Measurements from ENCODE around the gene ATAD3A. TPM values are rescaled to one million over a fixed set of nuclear protein-coding genes. Genes with fewer than 3 reads are reported as not detected.
"Not testable (repeated sequence)": the region's sequence is repeated elsewhere in the genome, so short reads cannot be mapped to it uniquely, and the experiment has no call there.

ATAD3A gene
- total RNA-seq, 1 donor from 2014 or later, result 21.9 TPM

- intact Hi-C loops (cut with DNase I), result no loop called here
- no peak for DNase-seq (ENCODE audit: extremely low spot score in 2 of 2)
- TF ChIP-seq POLR2A (IDR thresholded peaks at IDR 0.05) (no peak), CTCF (IDR thresholded peaks at IDR 0.05) (no peak), POLR2AphosphoS5 (IDR thresholded peaks at IDR 0.05; ENCODE audit: insufficient read depth in 1 of 2, low read depth in 1 of 2) (no peak)
- Histone ChIP-seq H3K4me3 (no peak overlapping the region), H3K9me3 (no peaks in the 10 kb centered on the region), H3K27me3 (no peaks in the 10 kb centered on the region), H3K4me1 (peaks cover 12% of the 10 kb centered on the region), H3K36me3 (no peaks in the 10 kb centered on the region), H3K27ac (no peak overlapping the region)
Measured at GRCh38 chr1:1554550-1554925, 42.6 kb downstream of the ATAD3A start.

GRCh38 chr1:1554926-1555915 lies 43.3 kb downstream of the ATAD3A start:
- Histone ChIP-seq H3K27ac (no peak overlapping the region), H3K27me3 (no peaks in the 10 kb centered on the region), H3K9me3 (no peaks in the 10 kb centered on the region), H3K36me3 (no peaks in the 10 kb centered on the region), H3K4me3 (no peak overlapping the region), H3K4me1 (peaks cover 11% of the 10 kb centered on the region)
- DNase-seq (ENCODE audit: extremely low spot score in 2 of 2), result no peak
- TF ChIP-seq POLR2AphosphoS5 (IDR thresholded peaks at IDR 0.05; ENCODE audit: insufficient read depth in 1 of 2, low read depth in 1 of 2), result no peak
- no peak for TF ChIP-seq POLR2A (IDR thresholded peaks at IDR 0.05)
- TF ChIP-seq CTCF (IDR thresholded peaks at IDR 0.05), result no peak
- intact Hi-C loops (cut with DNase I), result no loop called here

- peaks cover 0 to 4% of the 10 kb centered on the region in 2 donors for H3K36me3 ChIP-seq
- TF ChIP-seq POLR2A (IDR thresholded peaks at IDR 0.05), result no peak
- no peak for TF ChIP-seq CTCF (IDR thresholded peaks at IDR 0.05)
- TF ChIP-seq POLR2AphosphoS5 (IDR thresholded peaks at IDR 0.05; ENCODE audit: insufficient read depth in 1 of 2, low read depth in 1 of 2), result no peak
- no peak overlapping the region for H3K27ac ChIP-seq
- intact Hi-C loops (cut with DNase I), result no loop called here
- H3K27me3 ChIP-seq, result no peaks in the 10 kb centered on the region
- H3K9me3 ChIP-seq, result no peaks in the 10 kb centered on the region
- H3K4me1 ChIP-seq, result no peaks in the 10 kb centered on the region
- DNase-seq (ENCODE audit: extremely low spot score in 2 of 2), result no peak
- H3K4me3 ChIP-seq, result no peak overlapping the region
Measured at GRCh38 chr1:1556505-1556904, 44.5 kb downstream of the ATAD3A start.

- H3K9me3 ChIP-seq; H3K4me1 ChIP-seq; intact Hi-C loops (cut with DNase I); H3K27ac ChIP-seq; H3K27me3 ChIP-seq; H3K4me3 ChIP-seq; H3K36me3 ChIP-seq; DNase-seq (ENCODE audit: extremely low spot score in 2 of 2): not testable (repeated sequence)
Measured at GRCh38 chr1:1556961-1557360, 45.0 kb downstream of the ATAD3A start.

GRCh38 chr1:1557688-1558087 lies 45.7 kb downstream of the ATAD3A start:
- H3K4me1 ChIP-seq; H3K27ac ChIP-seq; H3K27me3 ChIP-seq; H3K4me3 ChIP-seq; H3K9me3 ChIP-seq; intact Hi-C loops (cut with DNase I); DNase-seq (ENCODE audit: extremely low spot score in 2 of 2): not testable (repeated sequence)
- peaks cover 0 to 15% of the 10 kb centered on the region in 2 donors for H3K36me3 ChIP-seq

GRCh38 chr1:1558591-1558990 lies 46.6 kb downstream of the ATAD3A start:
- DNase-seq (ENCODE audit: extremely low spot score in 2 of 2), result no peak
- Histone ChIP-seq H3K27ac (no peak overlapping the region), H3K36me3 (peaks cover 0 to 22% of the 10 kb centered on the region in 2 donors), H3K9me3 (no peaks in the 10 kb centered on the region), H3K4me1 (no peaks in the 10 kb centered on the region), H3K27me3 (no peaks in the 10 kb centered on the region), H3K4me3 (no peak overlapping the region)
- TF ChIP-seq POLR2AphosphoS5 (IDR thresholded peaks at IDR 0.05; ENCODE audit: insufficient read depth in 1 of 2, low read depth in 1 of 2), result no peak
- TF ChIP-seq POLR2A (IDR thresholded peaks at IDR 0.05), result no peak
- no peak for TF ChIP-seq CTCF (IDR thresholded peaks at IDR 0.05)
- intact Hi-C loops (cut with DNase I), result no loop called here

Data from vagina (tissue), 2 donors.